Stimulated activated CD8-positive, alpha-beta memory T cell treated with anti-CD3 and anti-CD28 coated beads, Interleukin-2, amount 100 ng/mL, for 48 hours (primary cell): ENCODE data around the gene KCNA3.
"Not testable (repeated sequence)": the region's sequence is repeated elsewhere in the genome, so short reads cannot be mapped to it uniquely, and the experiment has no call there.

Experiments
- DNase-seq, 2 donors: peaks; one replicate each; pipeline ENCODE4 v3.0.0-alpha.2; 2020; ENCODE audit warnings: low read depth in 2 of 2

The KCNA3 gene

GRCh38 chr1:110677526-110677925 lies 2.8 kb upstream of the KCNA3 start:
- DNase-seq = no peak

- no peak for DNase-seq
Observed at GRCh38 chr1:110676970-110677369, 2.2 kb upstream of the KCNA3 start.

GRCh38 chr1:110675060-110675791 lies 486 bp upstream of the KCNA3 start:
- DNase-seq = no peak

- DNase-seq = no peak
Observed at GRCh38 chr1:110673805-110674336, 869 bp downstream of the KCNA3 start.

GRCh38 chr1:110673197-110673701 lies 1.5 kb downstream of the KCNA3 start:
- no peak for DNase-seq

GRCh38 chr1:110672753-110673108 lies 2.0 kb downstream of the KCNA3 start:
- no peak for DNase-seq

- DNase-seq = peak; percentile 42 to 53
Observed at GRCh38 chr1:110672001-110672752, 2.6 kb downstream of the KCNA3 start.

GRCh38 chr1:110671361-110671760 lies 3.4 kb downstream of the KCNA3 start:
- DNase-seq = no peak

GRCh38 chr1:110668549-110668948 lies 6.2 kb downstream of the KCNA3 start:
- no peak for DNase-seq

GRCh38 chr1:110667776-110668175 lies 7.0 kb downstream of the KCNA3 start:
- no peak for DNase-seq

GRCh38 chr1:110663241-110663640 lies 11.5 kb downstream of the KCNA3 start:
- DNase-seq = no peak

GRCh38 chr1:110659559-110659958 lies 15.2 kb downstream of the KCNA3 start:
- DNase-seq = not testable (repeated sequence)

- DNase-seq = no peak
Observed at GRCh38 chr1:110657351-110657750, 17.4 kb downstream of the KCNA3 start.

- DNase-seq = no peak
Observed at GRCh38 chr1:110650609-110651008, 24.1 kb downstream of the KCNA3 start.

- no peak for DNase-seq
Observed at GRCh38 chr1:110648417-110648816, 26.3 kb downstream of the KCNA3 start.

- DNase-seq = no peak
Observed at GRCh38 chr1:110647254-110647891, 27.4 kb downstream of the KCNA3 start.

GRCh38 chr1:110645821-110646735 lies 28.7 kb downstream of the KCNA3 start:
- DNase-seq = no peak

GRCh38 chr1:110645211-110645610 lies 29.5 kb downstream of the KCNA3 start:
- DNase-seq = no peak

- no peak for DNase-seq
Observed at GRCh38 chr1:110643879-110644472, 30.8 kb downstream of the KCNA3 start.

GRCh38 chr1:110639724-110640386 lies 34.9 kb downstream of the KCNA3 start:
- DNase-seq = no peak
